GM12891 (cell line): ENCODE results near the gene AURKB.
A peak's percentile ranks its signal among the peaks of the same experiment; 100 is the strongest.

Experiments
- DNase-seq: peaks from one replicate; pipeline ENCODE4 v3.0.0; 2011; ENCODE audit warnings: low spot score; ENCODE audit not compliant: insufficient read length
- FAIRE-seq: peaks from 2 replicates; lab custom pipeline; 2011; peaks lifted over from hg19 to GRCh38; lab: Jason Lieb, UNC
- PAX5 ChIP-seq: IDR thresholded peaks from 2 replicates; pipeline ENCODE4 v1.6.1; 2011; ENCODE audit warnings: low read length, moderate library complexity, mild to moderate bottlenecking; ENCODE audit not compliant: insufficient read depth, severe bottlenecking
- POLR2A ChIP-seq: IDR thresholded peaks from 2 replicates; pipeline ENCODE4 v1.6.1; 2011; ENCODE audit warnings: low read depth, low read length, control low read depth
- POLR2AphosphoS5 ChIP-seq: IDR thresholded peaks from 2 replicates; pipeline ENCODE4 v1.6.1; 2011; ENCODE audit warnings: low read depth, low read length, control low read depth
- POU2F2 ChIP-seq: IDR thresholded peaks from 2 replicates; pipeline ENCODE4 v1.6.1; 2011; ENCODE audit warnings: low read depth, mild to moderate bottlenecking, control low read depth, low read length, moderate library complexity
- SPI1 ChIP-seq: IDR thresholded peaks from 2 replicates; pipeline ENCODE4 v1.6.1; 2011; ENCODE audit warnings: low read depth, low read length, control low read depth
- TAF1 ChIP-seq: IDR thresholded peaks from 2 replicates; pipeline ENCODE4 v1.6.1; 2011; ENCODE audit warnings: low read depth, low read length, control low read depth

The AURKB gene

GRCh38 chr17:8212312-8213180 is 2.2 kb upstream of the AURKB start:
- FAIRE-seq (peak; percentile 31), DNase-seq (no peak)
- TF ChIP-seq SPI1 (no peak), POU2F2 (no peak), POLR2AphosphoS5 (no peak), TAF1 (no peak), PAX5 (no peak), POLR2A (no peak)

- FAIRE-seq (peak; percentile 60), DNase-seq (no peak)
- TF ChIP-seq POLR2A, result no peak
- TF ChIP-seq PAX5, result no peak
- no peak for TF ChIP-seq POLR2AphosphoS5
- no peak for TF ChIP-seq POU2F2
- TF ChIP-seq TAF1, result no peak
- TF ChIP-seq SPI1, result no peak
Measured at GRCh38 chr17:8210761-8211458, 535 bp upstream of the AURKB start.

- FAIRE-seq (no peak), DNase-seq (no peak)
- TF ChIP-seq POLR2AphosphoS5, result no peak
- TF ChIP-seq TAF1, result no peak
- no peak for TF ChIP-seq PAX5
- no peak for TF ChIP-seq POLR2A
- TF ChIP-seq POU2F2, result no peak
- TF ChIP-seq SPI1, result no peak
Measured at GRCh38 chr17:8206536-8206935, 3.8 kb downstream of the AURKB start.

GRCh38 chr17:8204761-8205555 is 5.4 kb downstream of the AURKB start:
- DNase-seq (no peak), FAIRE-seq (no peak)
- TF ChIP-seq TAF1 (no peak), PAX5 (no peak), POLR2AphosphoS5 (peak; percentile 64; the same call in 1 of the 2 replicates), SPI1 (no peak), POLR2A (peak; percentile 39; the same call in 1 of the 2 replicates), POU2F2 (no peak)

GRCh38 chr17:8192070-8192815 is 18.1 kb downstream of the AURKB start:
- TF ChIP-seq POLR2AphosphoS5, result peak; percentile 76
- no peak for TF ChIP-seq POU2F2
- TF ChIP-seq POLR2A, result peak; percentile 80
- TF ChIP-seq PAX5, result no peak
- peak; percentile 55; the same call in 1 of the 2 replicates for TF ChIP-seq TAF1
- no peak for TF ChIP-seq SPI1
- no peak for DNase-seq
- peak; percentile 96 for FAIRE-seq

GRCh38 chr17:8190506-8190905 is 19.9 kb downstream of the AURKB start:
- no peak for DNase-seq
- FAIRE-seq, result no peak
- TF ChIP-seq POLR2AphosphoS5 (no peak), PAX5 (no peak), POU2F2 (no peak), POLR2A (no peak), SPI1 (no peak), TAF1 (no peak)

GRCh38 chr17:8189711-8190477 is 20.5 kb downstream of the AURKB start, which contains the start of gene BORCS6:
Gene BORCS6 (minus strand): TSS chr17:8190180. CDS start chr17:8190140, 40 bp downstream.
- DNase-seq, result peak; percentile 70
- TF ChIP-seq TAF1, result 0 out of 2 replicates have a peak, but pooled peaks have one; percentile 46
- no peak for TF ChIP-seq SPI1
- TF ChIP-seq PAX5, result no peak
- FAIRE-seq, result peak; percentile 90
